ENCODE measurements around the gene NFIX. TPM values are rescaled to one million over a fixed set of nuclear protein-coding genes. Genes with fewer than 3 reads are reported as not detected.

The NFIX gene
- total RNA-seq, 2 donors from 2014 or later, result 16.9 to 26.7 TPM

DNA sequence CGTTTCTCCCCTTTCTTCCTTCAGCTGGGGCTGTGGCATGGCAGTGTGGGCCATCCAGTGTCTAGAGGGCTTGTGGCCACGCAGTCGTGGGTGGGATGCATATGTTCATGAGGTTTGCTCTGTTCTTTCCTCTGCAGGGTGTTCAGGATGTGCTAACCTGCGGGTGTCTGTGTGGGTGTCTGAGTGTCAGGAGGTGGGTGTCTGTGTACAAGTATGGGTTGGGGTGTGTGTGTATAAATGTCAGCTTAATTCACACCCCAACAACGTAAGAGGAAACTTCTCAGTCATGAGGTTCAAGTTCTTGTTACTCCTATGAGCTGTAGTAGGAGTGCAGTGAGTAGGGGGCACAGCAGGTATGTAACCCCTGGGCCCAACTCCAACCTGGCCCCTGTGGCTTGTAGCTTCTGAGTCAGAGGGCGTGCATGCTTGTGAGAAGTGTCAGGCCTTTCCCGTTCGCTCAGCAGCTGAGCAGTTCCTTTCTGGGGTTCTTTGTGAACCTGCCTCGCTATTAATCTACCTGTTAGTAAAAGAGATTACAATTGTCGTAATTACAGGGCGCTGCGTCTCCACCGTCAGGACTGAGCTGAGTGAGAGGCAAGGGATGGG is 49.1 kb downstream of the NFIX start:
- TF ChIP-seq CTCF (IDR thresholded peaks at IDR 0.05) (no peak), POLR2A (IDR thresholded peaks at IDR 0.05) (no peak)
- ATAC-seq (peak; percentile 21), DNase-seq (no peak)
- no peaks in the 10 kb centered on the region for H3K9me3 ChIP-seq
- 68% methylated on average over 11 to 13 of the region's 13 CpGs for WGBS, 2 donors
- peaks cover 38% of the 10 kb centered on the region for H3K4me1 ChIP-seq
- H3K27ac ChIP-seq, result peak overlapping the region in 3 of 4 donors; percentile 16 to 46 (median 20)
- no peak overlapping the region for H3K4me3 ChIP-seq
- H3K36me3 ChIP-seq (replicated peaks in 1 of 2; ENCODE audit: insufficient read depth in 1 of 2, low read depth in 2 of 2), result no peaks in the 10 kb centered on the region
- H3K27me3 ChIP-seq, result no peaks in the 10 kb centered on the region
- intact Hi-C loops (cut with DNase I), result no loop called here

GRCh38 chr19:13045812-13046211 is 50.5 kb downstream of the NFIX start:
- Histone ChIP-seq H3K9me3 (no peaks in the 10 kb centered on the region), H3K36me3 (replicated peaks in 1 of 2; ENCODE audit: insufficient read depth in 1 of 2, low read depth in 2 of 2) (no peaks in the 10 kb centered on the region), H3K27ac (no peak overlapping the region), H3K4me1 (peaks cover 31% of the 10 kb centered on the region), H3K4me3 (no peak overlapping the region), H3K27me3 (no peaks in the 10 kb centered on the region)
- ATAC-seq (no peak), DNase-seq (no peak)
- 86 to 97% methylated on average over 3 to 4 of the region's 4 CpGs for WGBS, 2 donors
- no peak for TF ChIP-seq POLR2A (IDR thresholded peaks at IDR 0.05)
- TF ChIP-seq CTCF (IDR thresholded peaks at IDR 0.05), result no peak
- intact Hi-C loops (cut with DNase I), result no loop called here

DNA sequence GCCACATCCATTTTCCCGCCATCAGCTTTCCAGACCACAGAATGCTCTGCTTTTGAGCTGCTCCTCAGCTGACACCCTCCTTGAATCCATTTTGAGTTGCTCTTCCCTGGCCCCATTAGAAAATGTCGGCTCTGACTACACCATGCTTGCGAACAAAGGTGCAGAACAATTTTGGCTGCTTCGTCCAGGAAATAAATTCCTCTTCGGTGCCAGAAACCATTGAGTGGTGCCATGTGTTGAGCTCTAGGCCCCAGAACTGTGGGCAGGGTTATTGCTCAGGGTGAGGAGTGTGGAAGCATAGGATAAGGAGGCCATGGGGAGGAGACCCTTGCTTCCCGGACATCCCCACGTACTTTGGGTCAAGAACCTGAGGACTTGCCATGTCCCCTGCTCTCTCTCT is 52.1 kb downstream of the NFIX start:
- TF ChIP-seq POLR2A (IDR thresholded peaks at IDR 0.05) (no peak), CTCF (IDR thresholded peaks at IDR 0.05) (no peak)
- 76 to 79% methylated on average over 7 of the region's 7 CpGs for WGBS, 2 donors
- no peak for DNase-seq
- H3K27me3 ChIP-seq, result no peaks in the 10 kb centered on the region
- no peaks in the 10 kb centered on the region for H3K9me3 ChIP-seq
- intact Hi-C loops (cut with DNase I), result no loop called here
- H3K36me3 ChIP-seq (replicated peaks in 1 of 2; ENCODE audit: insufficient read depth in 1 of 2, low read depth in 2 of 2), result no peaks in the 10 kb centered on the region
- peak overlapping the region in 1 of 4 donors; percentile 49 for H3K27ac ChIP-seq
- no peak for ATAC-seq
- no peak overlapping the region for H3K4me3 ChIP-seq
- H3K4me1 ChIP-seq, result peaks cover 45% of the 10 kb centered on the region

GRCh38 chr19:13050274-13050673 is 55.0 kb downstream of the NFIX start:
- no peaks in the 10 kb centered on the region for H3K9me3 ChIP-seq
- 65% methylated on average over 4 of the region's 4 CpGs for WGBS, 2 donors
- no peak overlapping the region for H3K4me3 ChIP-seq
- H3K27ac ChIP-seq, result peak overlapping the region in 1 of 4 donors; percentile 89
- H3K4me1 ChIP-seq, result peaks cover 59% of the 10 kb centered on the region
- H3K27me3 ChIP-seq, result no peaks in the 10 kb centered on the region
- no peak for ATAC-seq
- TF ChIP-seq CTCF (IDR thresholded peaks at IDR 0.05) (no peak), POLR2A (IDR thresholded peaks at IDR 0.05) (no peak)
- H3K36me3 ChIP-seq (replicated peaks in 1 of 2; ENCODE audit: insufficient read depth in 1 of 2, low read depth in 2 of 2), result no peaks in the 10 kb centered on the region
- DNase-seq, result no peak
- intact Hi-C loops (cut with DNase I), result no loop called here

DNA sequence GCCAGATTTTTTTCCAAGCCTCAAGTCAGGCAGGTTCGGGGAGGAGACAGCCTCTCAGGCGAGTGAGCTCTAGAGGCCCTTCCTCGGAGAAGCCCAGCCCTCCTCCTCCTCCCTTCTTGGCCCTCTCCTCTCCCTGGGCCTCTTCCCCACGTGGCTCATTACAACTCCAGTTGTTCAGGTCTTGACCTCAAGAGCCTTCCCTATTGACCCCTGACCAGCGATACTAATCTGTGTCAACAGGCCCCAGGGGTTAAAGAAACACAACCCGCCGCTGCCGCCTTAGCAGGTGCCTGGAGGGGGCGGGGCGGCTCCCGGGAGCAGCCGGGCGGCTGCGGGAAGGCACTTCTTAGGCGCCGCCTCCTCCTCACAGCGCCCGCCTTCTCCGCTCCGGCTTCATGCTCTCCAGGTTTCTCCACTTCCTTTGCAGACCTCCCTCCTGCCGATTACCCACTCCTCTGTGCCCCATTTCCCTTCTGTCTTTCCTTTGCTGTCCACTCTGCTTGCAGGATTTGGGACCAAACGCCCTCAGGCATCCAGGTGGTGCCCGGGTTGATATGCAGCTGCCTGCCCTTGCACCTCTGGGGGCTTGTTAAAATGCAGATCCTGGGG is 56.4 kb downstream of the NFIX start:
- ATAC-seq, result peak; percentile 33
- Histone ChIP-seq H3K27me3 (no peaks in the 10 kb centered on the region), H3K9me3 (no peaks in the 10 kb centered on the region), H3K27ac (peak overlapping the region; percentile 12 to 96 (median 91)), H3K4me3 (no peak overlapping the region), H3K4me1 (peaks cover 72% of the 10 kb centered on the region), H3K36me3 (replicated peaks in 1 of 2; ENCODE audit: insufficient read depth in 1 of 2, low read depth in 2 of 2) (no peaks in the 10 kb centered on the region)
- DNase-seq, result peak; percentile 62 to 84 (median 73)
- 1% methylated on average over 23 of the region's 23 CpGs for WGBS, 2 donors
- TF ChIP-seq CTCF (IDR thresholded peaks at IDR 0.05) (peak in 1 of 7 experiments; percentile 16), POLR2A (IDR thresholded peaks at IDR 0.05) (no peak)
- intact Hi-C loops (cut with DNase I), result no loop called here

Data from body of pancreas (tissue), 4 donors.